Measurements from ENCODE around the gene PRKN. TPM values are rescaled to one million over a fixed set of nuclear protein-coding genes. Genes with fewer than 3 reads are reported as not detected.

The PRKN gene
- total RNA-seq, 1 donor from 2014 or later, result 7.0 TPM

GRCh38 chr6:161300823-161301222, 1426.7 kb downstream of the PRKN start:
- no peak for DNase-seq
- no peak overlapping the region for H3K27ac Mint-ChIP-seq (ENCODE audit: unreplicated experiment)
- no peak for TF ChIP-seq CTCF (IDR thresholded peaks at IDR 0.05; ENCODE audit: partially characterized antibody, unreplicated experiment)
- no peaks in the 10 kb centered on the region for H3K27me3 Mint-ChIP-seq (ENCODE audit: unreplicated experiment)
- H3K36me3 Mint-ChIP-seq (ENCODE audit: unreplicated experiment), result peaks cover 4% of the 10 kb centered on the region
- H3K4me3 Mint-ChIP-seq (ENCODE audit: unreplicated experiment), result no peak overlapping the region
- H3K4me1 Mint-ChIP-seq (ENCODE audit: low read depth, unreplicated experiment), result no peaks in the 10 kb centered on the region
- peaks cover 1% of the 10 kb centered on the region for H3K9me3 Mint-ChIP-seq (ENCODE audit: unreplicated experiment)

- Mint-ChIP-seq H3K27ac (ENCODE audit: unreplicated experiment) (no peak overlapping the region), H3K4me1 (ENCODE audit: low read depth, unreplicated experiment) (no peaks in the 10 kb centered on the region), H3K36me3 (ENCODE audit: unreplicated experiment) (peaks cover 4% of the 10 kb centered on the region), H3K9me3 (ENCODE audit: unreplicated experiment) (peaks cover 1% of the 10 kb centered on the region), H3K4me3 (ENCODE audit: unreplicated experiment) (no peak overlapping the region), H3K27me3 (ENCODE audit: unreplicated experiment) (no peaks in the 10 kb centered on the region)
- DNase-seq, result no peak
- TF ChIP-seq CTCF (IDR thresholded peaks at IDR 0.05; ENCODE audit: partially characterized antibody, unreplicated experiment), result no peak
Observed at GRCh38 chr6:161299726-161300125, 1427.8 kb downstream of the PRKN start.

Other genes with a start within 250 kb of the PRKN start
- gene PACRG, start 208 bp upstream of the PRKN start, total RNA-seq (ENCODE audit: unreplicated experiment), result not detected